ENCODE data around the gene TTC28. TPM values are rescaled to one million over a fixed set of nuclear protein-coding genes. Genes with fewer than 3 reads are reported as not detected.

TTC28 gene
- total RNA-seq, 1 experiment from 2014 or later: 11.2 TPM

DNA sequence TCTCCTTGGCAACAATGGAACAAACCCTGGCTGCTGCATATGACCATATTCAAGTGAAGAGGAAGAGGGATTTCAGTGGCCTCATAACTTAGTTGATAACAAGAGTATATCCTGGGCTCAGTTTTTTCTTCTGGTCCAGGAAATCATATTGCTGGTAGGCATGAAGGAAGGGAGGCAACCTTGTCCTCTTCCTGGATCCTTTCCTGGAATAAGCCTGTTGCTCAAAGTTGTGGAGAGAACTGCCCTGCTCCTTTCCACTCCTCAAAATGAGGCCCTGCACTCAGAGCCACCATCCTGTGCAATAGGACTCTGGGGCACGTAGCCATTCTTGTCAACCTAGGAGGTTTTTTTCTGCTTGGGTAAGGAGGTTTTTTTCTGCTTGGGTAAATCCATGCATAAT, 631.9 kb downstream of the TTC28 start:
- Histone ChIP-seq H3K9me3 (ENCODE audit: low read length) (no peaks in the 10 kb centered on the region), H4K20me1 (ENCODE audit: insufficient read depth, low read depth, low read length) (no peaks in the 10 kb centered on the region), H3K9me2 (replicated peaks; ENCODE audit: insufficient read depth, low read length) (no peaks in the 10 kb centered on the region), H3K36me3 (ENCODE audit: insufficient read depth, low read length) (no peaks in the 10 kb centered on the region), H2AFZ (ENCODE audit: low read length) (no peak overlapping the region), H3K9ac (ENCODE audit: low read length) (no peak overlapping the region), H3K79me2 (ENCODE audit: low read length) (no peaks in the 10 kb centered on the region), H3K4me1 (ENCODE audit: low read length) (no peaks in the 10 kb centered on the region), H3K4me2 (ENCODE audit: low read depth, low read length, poor library complexity, severe bottlenecking) (no peak overlapping the region), H3K27ac (ENCODE audit: low read length) (no peak overlapping the region), H3K4me3 (ENCODE audit: low read length) (no peak overlapping the region), H3K27me3 (ENCODE audit: low read length) (no peaks in the 10 kb centered on the region)
- no peak for DNase-seq

GRCh38 chr22:28046100-28046499, 633.5 kb downstream of the TTC28 start:
- no peak overlapping the region for H3K4me3 ChIP-seq (ENCODE audit: low read length)
- no peak overlapping the region for H3K4me2 ChIP-seq (ENCODE audit: low read depth, low read length, poor library complexity, severe bottlenecking)
- H2AFZ ChIP-seq (ENCODE audit: low read length): no peak overlapping the region
- no peaks in the 10 kb centered on the region for H4K20me1 ChIP-seq (ENCODE audit: insufficient read depth, low read depth, low read length)
- H3K4me1 ChIP-seq (ENCODE audit: low read length): no peaks in the 10 kb centered on the region
- no peak for DNase-seq
- H3K36me3 ChIP-seq (ENCODE audit: insufficient read depth, low read length): no peaks in the 10 kb centered on the region
- no peaks in the 10 kb centered on the region for H3K79me2 ChIP-seq (ENCODE audit: low read length)
- H3K27me3 ChIP-seq (ENCODE audit: low read length): no peaks in the 10 kb centered on the region
- no peaks in the 10 kb centered on the region for H3K9me3 ChIP-seq (ENCODE audit: low read length)
- no peak overlapping the region for H3K9ac ChIP-seq (ENCODE audit: low read length)
- H3K9me2 ChIP-seq (replicated peaks; ENCODE audit: insufficient read depth, low read length): no peaks in the 10 kb centered on the region
- no peak overlapping the region for H3K27ac ChIP-seq (ENCODE audit: low read length)

DNA sequence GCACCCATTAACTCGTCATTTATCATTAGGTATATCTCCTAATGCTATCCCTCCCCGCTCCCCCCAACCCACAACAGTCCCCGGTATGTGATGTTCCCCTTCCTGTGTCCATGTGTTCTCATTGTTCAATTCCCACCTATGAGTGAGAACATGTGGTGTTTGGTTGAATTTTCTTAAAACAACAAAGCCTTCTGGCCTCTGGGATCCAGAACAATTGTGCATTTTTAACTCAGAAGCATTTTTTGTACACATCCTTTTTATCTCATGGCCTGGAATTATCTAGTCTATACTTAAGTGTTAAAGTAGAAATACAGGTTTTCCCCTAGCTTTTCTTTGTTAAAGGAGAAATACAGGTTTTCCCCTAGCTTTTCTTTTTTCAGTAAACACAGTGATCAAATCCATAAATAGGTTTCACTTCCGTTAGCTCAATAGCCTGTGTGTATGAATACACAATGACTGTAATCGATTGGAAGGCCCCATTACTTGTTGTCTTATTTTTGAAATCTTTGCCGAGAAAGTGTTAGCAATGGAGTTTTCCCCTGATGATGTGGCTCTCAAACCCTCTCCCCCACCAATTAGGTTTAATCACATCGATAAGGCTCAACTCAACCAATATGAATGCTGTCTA, 635.0 kb downstream of the TTC28 start:
- no peak overlapping the region for H3K4me2 ChIP-seq (ENCODE audit: low read depth, low read length, poor library complexity, severe bottlenecking)
- H3K9me3 ChIP-seq (ENCODE audit: low read length): no peaks in the 10 kb centered on the region
- no peak overlapping the region for H2AFZ ChIP-seq (ENCODE audit: low read length)
- H3K36me3 ChIP-seq (ENCODE audit: insufficient read depth, low read length): no peaks in the 10 kb centered on the region
- no peak overlapping the region for H3K9ac ChIP-seq (ENCODE audit: low read length)
- H3K27me3 ChIP-seq (ENCODE audit: low read length): no peaks in the 10 kb centered on the region
- DNase-seq: no peak
- H3K27ac ChIP-seq (ENCODE audit: low read length): no peak overlapping the region
- H3K4me1 ChIP-seq (ENCODE audit: low read length): no peaks in the 10 kb centered on the region
- H4K20me1 ChIP-seq (ENCODE audit: insufficient read depth, low read depth, low read length): no peaks in the 10 kb centered on the region
- H3K4me3 ChIP-seq (ENCODE audit: low read length): no peak overlapping the region
- no peaks in the 10 kb centered on the region for H3K9me2 ChIP-seq (replicated peaks; ENCODE audit: insufficient read depth, low read length)
- no peaks in the 10 kb centered on the region for H3K79me2 ChIP-seq (ENCODE audit: low read length)

DNA sequence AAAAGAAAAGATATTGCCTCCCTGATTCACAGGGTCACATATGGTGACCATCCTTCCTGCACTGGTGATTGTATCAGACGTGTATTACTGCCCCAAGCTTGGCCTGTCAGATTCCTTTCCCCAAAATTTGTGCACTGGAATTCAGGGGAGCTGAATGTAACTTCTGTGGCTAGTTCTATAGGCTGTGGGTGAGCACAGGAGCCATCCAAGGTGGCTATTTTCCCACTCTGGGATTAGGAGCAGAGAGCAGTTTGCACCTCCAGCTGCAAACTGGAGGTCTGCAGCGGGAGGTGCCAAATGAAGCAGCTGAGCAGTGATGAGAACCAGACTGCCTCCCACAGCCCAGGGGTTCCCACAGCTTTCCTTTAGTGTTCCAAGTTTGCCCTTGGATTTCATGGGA, 636.4 kb downstream of the TTC28 start:
- Histone ChIP-seq H3K27me3 (ENCODE audit: low read length) (no peaks in the 10 kb centered on the region), H3K4me3 (ENCODE audit: low read length) (no peak overlapping the region), H3K9ac (ENCODE audit: low read length) (no peak overlapping the region), H3K27ac (ENCODE audit: low read length) (no peak overlapping the region), H3K9me2 (replicated peaks; ENCODE audit: insufficient read depth, low read length) (no peaks in the 10 kb centered on the region), H3K36me3 (ENCODE audit: insufficient read depth, low read length) (no peaks in the 10 kb centered on the region), H3K4me2 (ENCODE audit: low read depth, low read length, poor library complexity, severe bottlenecking) (no peak overlapping the region), H2AFZ (ENCODE audit: low read length) (no peak overlapping the region), H3K79me2 (ENCODE audit: low read length) (no peaks in the 10 kb centered on the region), H3K9me3 (ENCODE audit: low read length) (no peaks in the 10 kb centered on the region), H4K20me1 (ENCODE audit: insufficient read depth, low read depth, low read length) (no peaks in the 10 kb centered on the region), H3K4me1 (ENCODE audit: low read length) (no peaks in the 10 kb centered on the region)
- no peak for DNase-seq

- Histone ChIP-seq H3K4me1 (ENCODE audit: low read length) (no peaks in the 10 kb centered on the region), H3K36me3 (ENCODE audit: insufficient read depth, low read length) (no peaks in the 10 kb centered on the region), H3K27ac (ENCODE audit: low read length) (no peak overlapping the region), H4K20me1 (ENCODE audit: insufficient read depth, low read depth, low read length) (no peaks in the 10 kb centered on the region; the same call in 1 of the 2 replicates), H3K4me2 (ENCODE audit: low read depth, low read length, poor library complexity, severe bottlenecking) (no peak overlapping the region), H3K4me3 (ENCODE audit: low read length) (no peak overlapping the region), H3K27me3 (ENCODE audit: low read length) (no peaks in the 10 kb centered on the region), H2AFZ (ENCODE audit: low read length) (no peak overlapping the region), H3K9me3 (ENCODE audit: low read length) (no peaks in the 10 kb centered on the region), H3K79me2 (ENCODE audit: low read length) (no peaks in the 10 kb centered on the region), H3K9ac (ENCODE audit: low read length) (no peak overlapping the region), H3K9me2 (replicated peaks; ENCODE audit: insufficient read depth, low read length) (no peaks in the 10 kb centered on the region)
- no peak for DNase-seq
Observed at GRCh38 chr22:28034760-28035401, 644.8 kb downstream of the TTC28 start.

- no peaks in the 10 kb centered on the region for H3K9me3 ChIP-seq (ENCODE audit: low read length)
- no peaks in the 10 kb centered on the region for H3K36me3 ChIP-seq (ENCODE audit: insufficient read depth, low read length)
- no peaks in the 10 kb centered on the region; the same call in 1 of the 2 replicates for H4K20me1 ChIP-seq (ENCODE audit: insufficient read depth, low read depth, low read length)
- H3K4me3 ChIP-seq (ENCODE audit: low read length): no peak overlapping the region
- no peaks in the 10 kb centered on the region for H3K27me3 ChIP-seq (ENCODE audit: low read length)
- no peak for DNase-seq
- no peak overlapping the region for H2AFZ ChIP-seq (ENCODE audit: low read length)
- H3K9me2 ChIP-seq (replicated peaks; ENCODE audit: insufficient read depth, low read length): no peaks in the 10 kb centered on the region
- H3K27ac ChIP-seq (ENCODE audit: low read length): no peak overlapping the region
- no peak overlapping the region for H3K4me2 ChIP-seq (ENCODE audit: low read depth, low read length, poor library complexity, severe bottlenecking)
- H3K9ac ChIP-seq (ENCODE audit: low read length): no peak overlapping the region
- H3K4me1 ChIP-seq (ENCODE audit: low read length): no peaks in the 10 kb centered on the region
- no peaks in the 10 kb centered on the region for H3K79me2 ChIP-seq (ENCODE audit: low read length)
Observed at GRCh38 chr22:28034145-28034759, 645.4 kb downstream of the TTC28 start.

- H3K9me3 ChIP-seq (ENCODE audit: low read length): no peaks in the 10 kb centered on the region
- no peak for DNase-seq
- no peak overlapping the region for H2AFZ ChIP-seq (ENCODE audit: low read length)
- H3K79me2 ChIP-seq (ENCODE audit: low read length): no peaks in the 10 kb centered on the region
- H3K9ac ChIP-seq (ENCODE audit: low read length): no peak overlapping the region
- H3K9me2 ChIP-seq (replicated peaks; ENCODE audit: insufficient read depth, low read length): no peaks in the 10 kb centered on the region
- no peak overlapping the region for H3K4me3 ChIP-seq (ENCODE audit: low read length)
- no peaks in the 10 kb centered on the region; the same call in 1 of the 2 replicates for H4K20me1 ChIP-seq (ENCODE audit: insufficient read depth, low read depth, low read length)
- H3K4me2 ChIP-seq (ENCODE audit: low read depth, low read length, poor library complexity, severe bottlenecking): no peak overlapping the region
- no peaks in the 10 kb centered on the region for H3K27me3 ChIP-seq (ENCODE audit: low read length)
- H3K27ac ChIP-seq (ENCODE audit: low read length): no peak overlapping the region
- H3K36me3 ChIP-seq (ENCODE audit: insufficient read depth, low read length): no peaks in the 10 kb centered on the region
- no peaks in the 10 kb centered on the region for H3K4me1 ChIP-seq (ENCODE audit: low read length)
Observed at GRCh38 chr22:28032861-28033260, 646.8 kb downstream of the TTC28 start.

- H4K20me1 ChIP-seq (ENCODE audit: insufficient read depth, low read depth, low read length): no peaks in the 10 kb centered on the region; the same call in 1 of the 2 replicates
- no peaks in the 10 kb centered on the region for H3K4me1 ChIP-seq (ENCODE audit: low read length)
- no peak overlapping the region for H3K4me3 ChIP-seq (ENCODE audit: low read length)
- no peaks in the 10 kb centered on the region for H3K9me2 ChIP-seq (replicated peaks; ENCODE audit: insufficient read depth, low read length)
- H3K27me3 ChIP-seq (ENCODE audit: low read length): no peaks in the 10 kb centered on the region
- H3K9me3 ChIP-seq (ENCODE audit: low read length): no peaks in the 10 kb centered on the region
- H3K79me2 ChIP-seq (ENCODE audit: low read length): no peaks in the 10 kb centered on the region
- no peak overlapping the region for H3K27ac ChIP-seq (ENCODE audit: low read length)
- H3K9ac ChIP-seq (ENCODE audit: low read length): no peak overlapping the region
- H2AFZ ChIP-seq (ENCODE audit: low read length): no peak overlapping the region
- no peak for DNase-seq
- no peak overlapping the region for H3K4me2 ChIP-seq (ENCODE audit: low read depth, low read length, poor library complexity, severe bottlenecking)
- H3K36me3 ChIP-seq (ENCODE audit: insufficient read depth, low read length): no peaks in the 10 kb centered on the region
Observed at GRCh38 chr22:28031383-28031922, 648.2 kb downstream of the TTC28 start.
